HEK293T (cell line): Measurements from ENCODE around the gene MAT1A.

Experiments
- CTCF ChIA-PET: fragments of 350-600 bp; formaldehyde crosslinking; extraction: SDS; loops from one replicate; lab custom pipeline; 2021; ENCODE audit warnings: antibody characterized with exemption, inconsistent platforms; lab: Yijun Ruan, JAX
- POLR2A ChIA-PET: fragments of 350-600 bp; formaldehyde crosslinking; extraction: SDS; loops from one replicate; lab custom pipeline; 2020; ENCODE audit warnings: antibody characterized with exemption, inconsistent platforms; lab: Yijun Ruan, JAX
- DNase-seq: peaks from one replicate; pipeline ENCODE4 v3.0.0; 2012; ENCODE audit warnings: mixed read lengths; ENCODE audit errors: extremely low spot score
- ARNT ChIP-seq: fragments of 450-650 bp; IDR thresholded peaks from 2 replicates; pipeline ENCODE4 v1.6.1; 2017; ENCODE audit warnings: mild to moderate bottlenecking
- BHLHE40 ChIP-seq: fragments of 450-650 bp; IDR thresholded peaks from 2 replicates; pipeline ENCODE4 v1.6.1; 2016; ENCODE audit warnings: mild to moderate bottlenecking, moderate library complexity, borderline replicate concordance
- CTBP1 ChIP-seq: fragments of 450-650 bp; IDR thresholded peaks from 2 replicates; pipeline ENCODE4 v1.6.1; 2016; ENCODE audit warnings: borderline replicate concordance
- ELF4 ChIP-seq: fragments of 450-650 bp; IDR thresholded peaks from 2 replicates; pipeline ENCODE4 v1.6.1; 2017; ENCODE audit warnings: antibody characterized with exemption
- FOXA1 ChIP-seq: fragments of 450-650 bp; IDR thresholded peaks from 2 replicates; pipeline ENCODE4 v1.6.1; 2016; ENCODE audit warnings: mild to moderate bottlenecking
- FOXK2 ChIP-seq: fragments of 450-650 bp; IDR thresholded peaks from 2 replicates; pipeline ENCODE4 v1.6.1; 2016; ENCODE audit warnings: mild to moderate bottlenecking
- FOXM1 ChIP-seq: fragments of 450-650 bp; IDR thresholded peaks from 2 replicates; pipeline ENCODE4 v1.6.1; 2017; ENCODE audit warnings: mild to moderate bottlenecking, borderline replicate concordance
- HDGF ChIP-seq: fragments of 450-650 bp; IDR thresholded peaks from 2 replicates; pipeline ENCODE4 v1.6.1; 2017; ENCODE audit warnings: antibody characterized with exemption, borderline replicate concordance
- L3MBTL2 ChIP-seq: fragments of 450-650 bp; conservative IDR thresholded peaks from 2 replicates; pipeline ENCODE4 v1.6.1; 2016; ENCODE audit warnings: mild to moderate bottlenecking
- LEF1 ChIP-seq: fragments of 450-650 bp; IDR thresholded peaks from 2 replicates; pipeline ENCODE4 v1.6.1; 2017; ENCODE audit warnings: mild to moderate bottlenecking, borderline replicate concordance
- NFRKB ChIP-seq: fragments of 450-650 bp; IDR thresholded peaks from 2 replicates; pipeline ENCODE4 v1.6.1; 2016; ENCODE audit warnings: mild to moderate bottlenecking, moderate library complexity
- SP1 ChIP-seq: fragments of 450-650 bp; IDR thresholded peaks from 2 replicates; pipeline ENCODE4 v1.6.1; 2017
- SUZ12 ChIP-seq: fragments of 450-650 bp; IDR thresholded peaks from 2 replicates; pipeline ENCODE4 v1.6.1; 2016; ENCODE audit warnings: mild to moderate bottlenecking
- TARDBP ChIP-seq: fragments of 450-650 bp; IDR thresholded peaks from 2 replicates; pipeline ENCODE4 v1.6.1; 2016
- ZNF384 ChIP-seq: fragments of 450-650 bp; IDR thresholded peaks from 2 replicates; pipeline ENCODE4 v1.6.1; 2016
- TF ChIP-seq, protein P1 (sequence below): fragments of 450-650 bp; IDR thresholded peaks from 2 replicates; pipeline ENCODE4 v1.6.1; 2016

Gene MAT1A

GRCh38 chr10:80279146-80279545 is 10.3 kb downstream of the MAT1A start:
- POLR2A ChIA-PET: no interaction called here
- TF ChIP-seq HDGF: no peak
- no peak for TF ChIP-seq FOXA1
- TF ChIP-seq ARNT: no peak
- CTCF ChIA-PET: interaction anchor here (0.6 to 1.1 kb wide), 2 partner anchors 9 to 106 kb away, joined by 3 read pairs; no protein-coding TSS in a partner anchor
- DNase-seq: no peak

- POLR2A ChIA-PET: no interaction called here
- DNase-seq: no peak
- CTCF ChIA-PET: no interaction called here
- no peak for TF ChIP-seq FOXK2
- no peak for TF ChIP-seq NFRKB
- TF ChIP-seq FOXM1: no peak
- no peak for TF ChIP-seq CTBP1
- no peak for TF ChIP-seq SUZ12
- TF ChIP-seq LEF1: no peak
- no peak for TF ChIP-seq SP1
- no peak for TF ChIP-seq BHLHE40
- no peak for TF ChIP-seq L3MBTL2
- TF ChIP-seq HDGF: no peak
- no peak for TF ChIP-seq ELF4
- no peak for TF ChIP-seq FOXA1
Measured at GRCh38 chr10:80278480-80278879, 11.0 kb downstream of the MAT1A start.

- DNase-seq: no peak
- ChIA-PET CTCF (no interaction called here), POLR2A (no interaction called here)
- TF ChIP-seq FOXA1 (no peak), FOXK2 (no peak), ZNF384 (no peak), TARDBP (no peak), BHLHE40 (no peak), L3MBTL2 (no peak), HDGF (no peak), ARNT (no peak), NFRKB (no peak), CTBP1 (no peak), LEF1 (no peak), SUZ12 (no peak)
Measured at GRCh38 chr10:80277567-80278250, 11.7 kb downstream of the MAT1A start.

GRCh38 chr10:80277016-80277415 is 12.4 kb downstream of the MAT1A start:
- DNase-seq: no peak
- no peak for TF ChIP-seq FOXM1
- no peak for TF ChIP-seq CTBP1
- TF ChIP-seq ARNT: no peak
- no peak for TF ChIP-seq NFRKB
- no peak for TF ChIP-seq SP1
- no peak for TF ChIP-seq FOXK2
- TF ChIP-seq, protein P1, sequence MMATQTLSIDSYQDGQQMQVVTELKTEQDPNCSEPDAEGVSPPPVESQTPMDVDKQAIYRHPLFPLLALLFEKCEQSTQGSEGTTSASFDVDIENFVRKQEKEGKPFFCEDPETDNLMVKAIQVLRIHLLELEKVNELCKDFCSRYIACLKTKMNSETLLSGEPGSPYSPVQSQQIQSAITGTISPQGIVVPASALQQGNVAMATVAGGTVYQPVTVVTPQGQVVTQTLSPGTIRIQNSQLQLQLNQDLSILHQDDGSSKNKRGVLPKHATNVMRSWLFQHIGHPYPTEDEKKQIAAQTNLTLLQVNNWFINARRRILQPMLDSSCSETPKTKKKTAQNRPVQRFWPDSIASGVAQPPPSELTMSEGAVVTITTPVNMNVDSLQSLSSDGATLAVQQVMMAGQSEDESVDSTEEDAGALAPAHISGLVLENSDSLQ: no peak
- TF ChIP-seq ZNF384: no peak
- TF ChIP-seq LEF1: no peak
- no peak for TF ChIP-seq BHLHE40
- no peak for TF ChIP-seq HDGF
- no peak for TF ChIP-seq TARDBP
- TF ChIP-seq SUZ12: no peak
- no peak for TF ChIP-seq FOXA1
- no peak for TF ChIP-seq L3MBTL2
- no peak for TF ChIP-seq ELF4

DNA sequence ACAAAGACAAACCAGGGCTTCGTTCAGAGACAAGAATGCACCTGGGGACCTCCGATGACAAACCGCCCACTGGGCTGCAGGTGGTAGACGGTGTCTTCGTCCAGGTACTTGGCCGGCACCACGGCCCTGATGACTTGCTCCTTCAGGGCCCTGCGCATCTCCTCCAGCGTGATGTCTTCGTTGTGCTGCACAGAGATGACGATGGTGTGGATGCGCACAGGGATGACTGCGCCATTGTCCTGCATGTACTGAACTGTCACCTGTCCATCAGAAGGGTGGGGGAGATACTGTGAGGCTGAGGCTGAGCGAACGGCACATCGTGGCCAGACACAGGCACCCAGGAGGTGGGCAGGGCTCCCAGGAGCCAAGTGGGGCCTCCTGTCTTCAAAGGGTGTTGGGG is 13.1 kb downstream of the MAT1A start:
- ChIA-PET CTCF (no interaction called here), POLR2A (no interaction called here)
- DNase-seq: no peak
- no peak for TF ChIP-seq SP1
- no peak for TF ChIP-seq ELF4
- TF ChIP-seq ARNT: no peak
- TF ChIP-seq L3MBTL2: no peak
- TF ChIP-seq FOXM1: no peak
- no peak for TF ChIP-seq LEF1
- no peak for TF ChIP-seq ZNF384
- TF ChIP-seq SUZ12: no peak
- no peak for TF ChIP-seq TARDBP

More at GRCh38 chr10:80277016-80277415, 12.4 kb downstream of the MAT1A start:
- ChIA-PET POLR2A (no interaction called here), CTCF (no interaction called here)

- TF ChIP-seq HDGF: no peak
- TF ChIP-seq FOXM1: no peak
- no peak for TF ChIP-seq ARNT
- no peak for TF ChIP-seq BHLHE40
- no peak for TF ChIP-seq SUZ12
- no peak for TF ChIP-seq FOXA1
- TF ChIP-seq CTBP1: no peak
- TF ChIP-seq TARDBP: no peak
- no peak for TF ChIP-seq L3MBTL2
- no peak for TF ChIP-seq ELF4
- POLR2A ChIA-PET: no interaction called here
- CTCF ChIA-PET: no interaction called here
- no peak for DNase-seq
Measured at GRCh38 chr10:80275756-80276155, 13.7 kb downstream of the MAT1A start.

DNA sequence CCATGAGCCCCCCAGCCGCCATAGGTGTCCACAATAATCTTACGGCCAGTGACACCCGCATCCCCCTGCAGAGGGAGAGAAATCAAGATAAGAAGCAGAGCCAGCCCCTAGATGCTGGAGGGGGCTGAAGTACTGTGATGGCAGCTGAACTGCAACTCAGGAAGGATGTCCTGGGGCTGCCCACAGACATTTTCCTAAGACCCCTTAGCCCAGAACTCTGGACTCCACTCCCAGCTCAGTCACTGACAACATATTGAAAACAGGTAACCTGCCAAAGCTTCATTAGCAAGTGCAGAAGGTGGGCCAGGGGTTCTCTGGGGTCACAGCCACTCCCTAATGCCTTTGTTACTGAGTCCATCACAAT is 14.3 kb downstream of the MAT1A start:
- TF ChIP-seq SP1 (no peak), LEF1 (no peak), SUZ12 (no peak), ELF4 (no peak), ZNF384 (no peak), FOXK2 (no peak), HDGF (no peak), FOXM1 (no peak), FOXA1 (no peak), CTBP1 (no peak), ARNT (no peak), BHLHE40 (no peak), TARDBP (no peak), NFRKB (no peak), L3MBTL2 (no peak)
- TF ChIP-seq, protein P1: no peak
- CTCF ChIA-PET: no interaction called here
- DNase-seq: no peak
- POLR2A ChIA-PET: no interaction called here
